Esophagus muscularis mucosa (tissue), 4 donors: ENCODE results near the gene SPATA20.

Source experiments
- EP300 ChIP-seq: sonication (generic); formaldehyde crosslinking; IDR thresholded peaks from one replicate; pipeline ENCODE4 v1.6.1; 2017; ENCODE audit warnings: antibody characterized with exemption
- POLR2AphosphoS5 ChIP-seq, 2 donors: sonication (generic); formaldehyde crosslinking; IDR thresholded peaks; one replicate each; pipeline ENCODE4 v1.6.1; 2017; ENCODE audit warnings: antibody characterized with exemption in 2 of 2
- TF ChIP-seq, protein P1 (sequence below), 3 experiments: fragments of 200-600 bp in 2 of 3; fragments of 450-650 bp in 1 of 3; sonication (generic) in 2 of 3; IDR thresholded peaks; one replicate each; pipeline ENCODE4 v1.5.1; 2017 to 2019; ENCODE audit warnings: antibody characterized with exemption in 3 of 3, mild to moderate bottlenecking in 2 of 3, moderate library complexity in 1 of 3

DNA sequence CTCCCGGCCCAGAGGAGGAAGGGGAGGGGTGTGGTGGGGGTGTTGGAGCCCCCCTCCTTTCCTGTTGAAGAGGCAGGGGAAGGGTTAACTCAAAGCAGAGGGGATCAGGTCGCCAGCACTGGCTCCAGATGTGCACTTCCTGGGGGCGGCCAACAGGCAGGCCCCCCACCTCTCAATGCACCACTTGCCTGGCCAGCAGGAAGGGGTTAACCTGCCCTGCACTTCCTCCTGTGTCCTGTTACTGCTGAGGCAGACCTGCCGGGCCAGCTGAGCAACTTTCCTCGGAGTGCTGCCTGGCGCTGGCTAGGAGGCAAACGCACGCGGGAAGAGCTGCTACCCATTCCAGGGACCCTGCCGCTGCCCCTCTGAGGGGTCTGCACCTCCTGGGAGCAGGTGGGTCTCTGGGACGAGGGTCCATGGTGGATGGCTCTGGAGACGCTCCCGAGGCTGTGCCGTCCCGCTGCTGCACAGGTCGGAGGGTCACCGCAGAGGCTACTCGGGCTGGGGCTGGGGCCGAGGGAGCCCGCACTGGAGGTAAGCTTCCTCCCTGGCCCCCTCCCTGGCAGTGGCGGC, 14.4 kb upstream of the SPATA20 start, which contains the start of gene EPN3:
- TF ChIP-seq POLR2AphosphoS5 (IDR thresholded peaks at IDR 0.05) (no peak), EP300 (no peak)
- TF ChIP-seq, protein P1, sequence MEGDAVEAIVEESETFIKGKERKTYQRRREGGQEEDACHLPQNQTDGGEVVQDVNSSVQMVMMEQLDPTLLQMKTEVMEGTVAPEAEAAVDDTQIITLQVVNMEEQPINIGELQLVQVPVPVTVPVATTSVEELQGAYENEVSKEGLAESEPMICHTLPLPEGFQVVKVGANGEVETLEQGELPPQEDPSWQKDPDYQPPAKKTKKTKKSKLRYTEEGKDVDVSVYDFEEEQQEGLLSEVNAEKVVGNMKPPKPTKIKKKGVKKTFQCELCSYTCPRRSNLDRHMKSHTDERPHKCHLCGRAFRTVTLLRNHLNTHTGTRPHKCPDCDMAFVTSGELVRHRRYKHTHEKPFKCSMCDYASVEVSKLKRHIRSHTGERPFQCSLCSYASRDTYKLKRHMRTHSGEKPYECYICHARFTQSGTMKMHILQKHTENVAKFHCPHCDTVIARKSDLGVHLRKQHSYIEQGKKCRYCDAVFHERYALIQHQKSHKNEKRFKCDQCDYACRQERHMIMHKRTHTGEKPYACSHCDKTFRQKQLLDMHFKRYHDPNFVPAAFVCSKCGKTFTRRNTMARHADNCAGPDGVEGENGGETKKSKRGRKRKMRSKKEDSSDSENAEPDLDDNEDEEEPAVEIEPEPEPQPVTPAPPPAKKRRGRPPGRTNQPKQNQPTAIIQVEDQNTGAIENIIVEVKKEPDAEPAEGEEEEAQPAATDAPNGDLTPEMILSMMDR (IDR thresholded peaks at IDR 0.05), result no peak
